ENCODE results near the gene RABEP1. TPM values are rescaled to one million over a fixed set of nuclear protein-coding genes. Genes with fewer than 3 reads are reported as not detected.

The RABEP1 gene
- polyA plus RNA-seq, 4 donors, result 51.8 to 70.8 (median 61.8) TPM

DNA sequence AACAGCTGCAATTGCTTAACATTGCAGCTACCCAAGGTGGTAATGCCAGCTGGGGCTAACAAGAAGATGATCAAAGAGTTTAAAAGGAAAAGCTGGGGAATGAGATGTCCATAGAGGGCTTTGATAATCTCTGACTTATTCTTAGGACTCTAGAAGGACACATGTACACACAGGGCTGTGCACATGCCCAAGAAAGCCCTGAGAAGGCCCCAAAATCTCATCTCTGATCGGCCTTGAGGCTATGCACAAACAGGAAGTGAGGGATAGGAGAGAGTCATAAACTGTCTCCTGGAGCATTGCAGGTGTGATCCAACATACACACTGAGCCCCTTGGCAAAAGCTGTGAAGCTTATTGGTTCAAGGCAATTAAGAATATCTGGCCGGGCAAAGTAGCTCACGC is 17.2 kb upstream of the RABEP1 start:
- DNase-seq (ENCODE audit: low read depth in 4 of 4, low spot score in 2 of 4), result no peak

GRCh38 chr17:5269241-5269960 is 12.7 kb upstream of the RABEP1 start:
- no peak for DNase-seq (ENCODE audit: low read depth in 4 of 4, low spot score in 2 of 4)

- no peak for DNase-seq (ENCODE audit: low read depth in 4 of 4, low spot score in 2 of 4)
These were observed 9.8 kb upstream of the RABEP1 start for GRCh38 chr17:5272322-5272721.

DNA sequence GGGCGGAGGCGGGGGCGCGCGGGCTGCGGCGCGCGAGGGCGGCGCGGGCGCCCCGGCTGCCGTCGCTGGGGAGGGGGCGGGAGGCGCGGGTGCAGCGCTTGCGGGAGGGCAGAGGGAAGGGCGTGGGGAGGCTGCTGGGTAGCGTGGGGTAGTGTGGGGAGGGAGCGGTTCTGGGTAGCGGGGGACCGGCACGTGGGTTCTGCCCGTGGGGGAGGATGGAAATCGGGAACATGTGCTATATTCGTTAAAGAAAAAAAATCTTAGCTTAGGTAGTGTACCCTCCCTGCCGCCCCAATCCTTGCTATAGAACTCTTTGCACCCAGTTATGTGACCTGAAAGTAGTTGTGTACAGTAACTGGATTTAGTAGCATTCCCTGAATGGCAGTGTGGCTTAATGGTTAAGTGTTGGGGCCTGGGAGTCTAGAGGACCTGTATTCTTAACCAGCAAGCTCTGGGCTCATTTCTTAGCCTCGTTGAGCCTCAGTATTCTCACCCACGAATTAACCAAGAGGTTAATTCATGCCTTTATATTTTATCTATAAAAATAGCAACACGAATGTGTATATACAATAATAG is 646 bp downstream of the RABEP1 start:
- no peak for DNase-seq (ENCODE audit: low read depth in 4 of 4, low spot score in 2 of 4)

DNA sequence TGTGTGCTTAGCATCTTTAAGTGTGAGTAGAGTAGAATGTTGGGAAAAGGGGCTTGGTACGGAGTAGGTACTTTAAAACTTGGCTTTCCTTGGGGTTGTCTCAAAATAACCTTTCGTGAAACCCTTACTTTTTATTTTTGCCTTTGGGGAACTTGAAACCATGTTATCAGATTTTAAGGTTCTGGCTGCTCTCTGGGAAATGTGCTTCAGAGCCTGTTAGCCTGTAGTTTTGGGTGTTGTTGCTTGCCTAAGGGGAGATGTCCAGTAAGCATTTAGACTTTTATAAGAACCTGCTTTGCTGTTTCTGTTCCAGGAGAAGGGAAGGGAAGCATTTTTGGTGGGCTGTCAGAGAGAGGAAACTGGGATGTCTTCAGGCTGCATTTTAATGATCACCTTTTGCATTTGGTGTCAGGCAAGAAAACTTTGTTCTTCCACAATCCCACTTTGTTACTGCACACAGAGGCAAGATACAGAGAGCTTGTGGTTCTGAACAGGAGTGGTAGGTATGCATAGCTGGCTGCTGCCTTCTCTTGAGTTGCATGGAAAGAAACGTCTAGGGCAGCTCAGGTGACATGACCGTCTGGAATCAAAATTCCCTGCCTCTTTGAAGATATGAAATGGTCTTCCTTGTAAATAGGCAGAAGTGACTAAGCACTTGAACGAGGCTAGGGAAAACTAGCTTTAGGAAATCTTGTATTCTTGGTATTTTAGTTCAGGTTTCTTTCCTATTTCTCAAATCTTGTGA is 1.7 kb downstream of the RABEP1 start:
- no peak for DNase-seq (ENCODE audit: low read depth in 4 of 4, low spot score in 2 of 4)

DNA sequence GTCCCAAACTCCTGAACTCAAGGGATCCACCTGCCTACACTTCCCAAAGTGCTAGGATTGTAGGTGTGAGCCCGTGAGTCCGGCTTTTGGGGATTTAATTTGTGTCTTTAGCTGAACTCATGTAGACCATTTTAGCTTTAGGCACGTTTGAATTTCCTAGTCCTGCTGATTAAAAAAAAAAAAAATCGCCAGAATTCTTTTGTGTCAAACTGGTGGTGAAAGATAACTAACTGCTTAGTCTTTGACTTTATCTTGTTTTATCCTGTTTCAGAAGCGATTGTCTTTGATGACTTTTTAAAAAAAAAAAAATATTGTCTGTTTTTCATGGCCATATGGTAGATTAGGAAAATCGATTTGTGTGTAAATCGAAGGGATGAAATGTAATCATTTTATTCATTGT is 2.6 kb downstream of the RABEP1 start:
- no peak for DNase-seq (ENCODE audit: low read depth in 4 of 4, low spot score in 2 of 4)

DNA sequence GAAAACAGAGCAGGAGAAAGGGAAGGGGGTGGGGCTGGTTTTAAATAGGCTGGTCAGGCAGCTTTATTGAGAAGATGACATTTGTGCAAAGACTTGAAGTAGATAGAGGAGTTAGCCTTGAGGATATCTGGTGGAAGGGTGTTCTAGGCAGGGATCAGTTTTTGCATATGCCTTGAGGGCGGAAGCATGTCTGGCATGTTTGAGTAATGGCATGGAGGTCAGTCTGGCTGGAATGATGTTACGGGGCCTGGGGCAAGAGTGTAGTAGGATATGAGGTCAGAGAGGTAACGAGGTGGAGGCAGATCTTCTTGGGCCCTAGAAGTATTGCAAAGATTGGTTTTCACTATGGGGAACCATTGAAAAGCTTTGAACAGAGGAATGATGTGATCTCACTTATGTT is 4.8 kb downstream of the RABEP1 start:
- DNase-seq (ENCODE audit: low read depth in 4 of 4, low spot score in 2 of 4), result no peak

DNA sequence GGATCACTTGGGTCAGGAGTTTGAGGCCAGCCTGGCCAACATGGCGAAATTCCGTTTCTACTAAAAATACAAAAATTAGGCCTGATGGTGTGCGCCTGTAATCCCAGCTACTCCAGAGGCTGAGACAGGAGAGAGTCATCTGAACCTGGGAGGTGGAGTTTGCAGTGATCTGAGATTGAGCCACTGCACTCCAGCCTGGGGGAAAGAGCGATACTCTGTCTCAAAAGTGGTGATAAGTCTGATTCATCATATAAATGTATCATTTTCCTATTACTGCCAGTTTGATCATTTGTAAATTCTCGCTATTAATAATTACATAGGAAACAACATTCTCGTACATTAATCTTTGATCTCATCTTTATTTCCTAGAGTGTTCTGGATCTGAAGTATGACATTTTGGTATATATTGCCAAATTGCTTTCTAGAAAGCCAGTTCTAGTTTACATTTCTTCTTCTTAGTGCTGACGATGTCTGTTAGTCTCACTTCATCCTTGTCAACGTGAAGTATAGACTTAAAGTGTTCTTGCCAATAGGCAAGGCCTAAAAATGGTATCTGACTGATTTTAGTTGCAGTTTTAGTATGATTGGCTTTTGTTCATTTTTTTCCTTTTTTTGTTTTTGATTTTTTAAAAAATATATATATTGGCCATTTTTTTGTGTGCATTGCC is 9.7 kb downstream of the RABEP1 start:
- no peak for DNase-seq (ENCODE audit: low read depth in 4 of 4, low spot score in 2 of 4)

DNA sequence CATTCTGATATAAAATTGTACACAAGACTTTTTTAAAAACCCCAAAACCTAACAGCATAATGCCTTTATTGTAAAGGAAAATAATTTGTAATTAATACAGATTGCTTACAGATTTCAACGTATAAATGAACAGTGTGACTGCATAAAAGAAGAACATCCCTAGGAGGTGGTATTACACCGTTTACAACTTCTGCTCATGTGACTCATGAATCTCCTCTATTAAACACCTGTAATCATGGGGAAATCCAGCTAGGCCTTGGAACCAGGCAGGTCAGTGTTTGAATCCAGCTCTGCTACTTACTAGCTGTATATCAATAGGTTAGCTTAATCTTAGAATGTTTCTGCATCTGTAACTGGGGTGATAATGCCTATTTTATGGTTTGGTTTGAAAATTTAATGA is 15.2 kb downstream of the RABEP1 start:
- no peak for DNase-seq (ENCODE audit: low read depth in 4 of 4, low spot score in 2 of 4)

- DNase-seq (ENCODE audit: low read depth in 4 of 4, low spot score in 2 of 4), result no peak
These were observed 17.3 kb downstream of the RABEP1 start for GRCh38 chr17:5299383-5299782.

- DNase-seq (ENCODE audit: low read depth in 4 of 4, low spot score in 2 of 4), result no peak
These were observed 22.6 kb downstream of the RABEP1 start for GRCh38 chr17:5304636-5305035.

GRCh38 chr17:5309851-5310250 is 27.8 kb downstream of the RABEP1 start:
- DNase-seq (ENCODE audit: low read depth in 4 of 4, low spot score in 2 of 4), result no peak

DNA sequence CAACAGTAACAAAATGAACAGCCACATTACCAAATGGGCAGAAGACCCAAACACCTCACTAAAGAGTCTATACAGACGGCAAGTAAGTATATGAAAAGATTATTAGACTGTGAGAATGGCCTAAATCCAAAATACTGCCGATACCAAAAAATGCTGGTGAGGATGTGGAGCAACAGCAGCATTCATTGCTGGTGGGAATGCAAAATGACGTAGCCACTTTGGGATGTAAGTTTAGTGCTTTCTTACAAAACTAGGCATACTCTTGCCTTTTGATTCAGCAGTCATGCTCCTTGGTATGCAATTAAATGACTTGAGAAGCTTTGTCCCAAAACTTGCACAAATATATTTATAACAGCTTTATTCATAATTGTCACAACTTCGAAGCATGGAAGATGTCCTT is 43.8 kb downstream of the RABEP1 start:
- no peak for DNase-seq (ENCODE audit: low read depth in 4 of 4, low spot score in 2 of 4)

- DNase-seq (ENCODE audit: low read depth in 4 of 4, low spot score in 2 of 4), result no peak
These were observed 47.9 kb downstream of the RABEP1 start for GRCh38 chr17:5329784-5330557.

DNA sequence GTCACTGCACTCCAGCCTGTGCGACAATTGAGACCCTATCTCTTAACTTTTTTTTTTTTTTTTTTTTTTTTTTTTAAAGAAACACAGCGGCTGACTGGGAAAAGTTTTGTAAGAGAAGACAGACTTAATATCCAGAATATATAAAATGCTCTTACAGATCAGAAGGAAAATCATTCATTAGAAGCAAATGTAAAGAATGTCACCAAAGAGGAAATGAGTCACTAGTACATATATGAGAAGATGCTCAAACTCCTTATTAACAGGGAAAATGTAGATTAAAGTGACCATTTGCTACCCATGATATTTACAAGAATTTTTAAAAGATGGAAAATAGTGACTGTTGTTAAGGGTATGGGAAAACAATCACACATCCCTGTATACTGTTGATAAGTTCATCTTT is 48.9 kb downstream of the RABEP1 start:
- no peak for DNase-seq (ENCODE audit: low read depth in 4 of 4, low spot score in 2 of 4)

DNA sequence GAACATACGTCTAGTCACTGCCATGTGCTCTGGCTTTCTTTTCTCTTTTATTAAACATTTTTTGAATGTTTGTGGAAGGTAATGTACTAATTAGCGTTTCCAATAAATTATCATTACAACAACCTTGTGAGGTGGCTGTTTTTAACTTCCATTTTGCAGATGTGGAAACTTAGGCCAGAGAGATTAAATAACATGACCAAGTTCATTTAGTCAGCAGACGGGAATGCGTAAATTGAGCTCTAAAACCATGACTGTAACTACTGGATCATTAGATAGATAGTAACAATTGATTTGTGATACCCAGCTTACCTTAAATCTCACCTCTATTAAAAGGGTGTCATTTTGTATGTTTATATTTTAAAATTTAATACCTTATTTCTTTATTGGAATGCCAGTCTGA is 49.4 kb downstream of the RABEP1 start:
- no peak for DNase-seq (ENCODE audit: low read depth in 4 of 4, low spot score in 2 of 4)

DNA sequence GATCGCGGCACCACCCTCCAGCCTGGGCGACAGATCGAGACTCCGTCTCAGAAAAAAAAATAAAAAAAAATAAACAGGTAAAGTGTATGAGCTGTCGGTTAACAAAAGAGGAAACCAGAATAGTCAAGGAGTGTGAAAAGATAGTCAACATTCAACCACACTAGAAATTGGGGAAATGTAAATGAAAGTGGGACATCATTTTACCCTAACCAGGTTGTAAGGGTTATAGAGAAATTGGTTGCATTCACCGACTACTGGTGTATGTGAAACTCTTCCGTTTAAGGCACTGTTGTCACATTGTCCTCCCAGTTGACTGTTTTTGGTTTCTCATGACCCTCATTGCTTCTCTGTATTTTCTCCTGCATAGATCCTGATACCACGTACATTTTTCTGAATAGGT is 62.8 kb downstream of the RABEP1 start:
- DNase-seq (ENCODE audit: low read depth in 4 of 4, low spot score in 2 of 4), result no peak

DNA sequence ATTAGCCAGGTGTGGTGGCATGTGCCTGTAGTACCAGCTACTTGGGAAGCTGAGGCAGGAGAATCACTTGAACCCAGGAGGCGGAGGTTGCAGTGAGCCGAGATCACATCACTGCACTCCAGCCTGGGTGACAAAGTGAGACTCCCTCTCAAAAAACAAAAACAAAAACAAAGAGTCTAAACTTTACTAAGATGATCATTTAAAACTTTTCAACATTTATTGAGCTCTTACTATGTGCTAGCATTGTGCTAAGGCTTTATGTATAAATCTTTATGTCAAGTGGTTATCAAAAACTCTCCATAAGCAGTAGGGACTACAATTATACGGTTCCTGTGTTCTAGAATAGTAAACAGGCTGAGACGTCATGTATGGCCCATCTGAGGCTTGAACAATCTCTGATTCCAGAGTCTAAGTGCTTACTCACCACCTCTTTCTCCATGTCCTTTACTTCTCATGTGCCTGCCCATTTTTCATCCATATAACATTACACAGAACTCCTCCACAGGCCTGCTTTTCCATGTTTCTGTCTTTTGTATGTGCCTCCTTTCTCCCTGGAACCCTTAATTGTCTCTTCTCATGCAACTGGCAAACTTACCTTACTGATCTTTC is 70.7 kb downstream of the RABEP1 start:
- DNase-seq (ENCODE audit: low read depth in 4 of 4, low spot score in 2 of 4), result no peak

GRCh38 chr17:5354310-5354709 is 72.2 kb downstream of the RABEP1 start:
- no peak for DNase-seq (ENCODE audit: low read depth in 4 of 4, low spot score in 2 of 4)

- DNase-seq (ENCODE audit: low read depth in 4 of 4, low spot score in 2 of 4), result no peak
These were observed 72.9 kb downstream of the RABEP1 start for GRCh38 chr17:5354886-5355415.

Data from left renal cortex interstitium (tissue), 4 donors.